ENCODE data around the gene CDH13.

DNA sequence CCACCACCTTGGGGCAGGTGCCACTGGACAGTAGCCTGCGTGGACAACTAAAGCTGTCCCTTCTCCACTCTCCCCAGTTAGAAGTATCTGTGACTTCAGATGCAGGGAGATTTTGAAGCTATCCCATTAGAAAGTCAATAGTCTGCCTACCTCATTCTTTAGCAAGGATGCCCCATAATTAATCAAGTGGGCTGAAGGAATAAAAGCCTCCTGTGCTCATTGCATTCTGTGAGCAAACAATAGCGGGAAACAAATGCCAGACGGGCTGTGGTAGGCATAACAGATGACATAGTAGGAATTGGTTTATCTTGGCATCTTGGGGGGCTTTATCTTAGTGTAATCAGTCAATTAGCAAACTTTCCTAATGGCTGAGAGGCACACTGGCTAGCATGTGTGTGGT is 1084.3 kb downstream of the CDH13 start:
- TF ChIP-seq, protein P1, sequence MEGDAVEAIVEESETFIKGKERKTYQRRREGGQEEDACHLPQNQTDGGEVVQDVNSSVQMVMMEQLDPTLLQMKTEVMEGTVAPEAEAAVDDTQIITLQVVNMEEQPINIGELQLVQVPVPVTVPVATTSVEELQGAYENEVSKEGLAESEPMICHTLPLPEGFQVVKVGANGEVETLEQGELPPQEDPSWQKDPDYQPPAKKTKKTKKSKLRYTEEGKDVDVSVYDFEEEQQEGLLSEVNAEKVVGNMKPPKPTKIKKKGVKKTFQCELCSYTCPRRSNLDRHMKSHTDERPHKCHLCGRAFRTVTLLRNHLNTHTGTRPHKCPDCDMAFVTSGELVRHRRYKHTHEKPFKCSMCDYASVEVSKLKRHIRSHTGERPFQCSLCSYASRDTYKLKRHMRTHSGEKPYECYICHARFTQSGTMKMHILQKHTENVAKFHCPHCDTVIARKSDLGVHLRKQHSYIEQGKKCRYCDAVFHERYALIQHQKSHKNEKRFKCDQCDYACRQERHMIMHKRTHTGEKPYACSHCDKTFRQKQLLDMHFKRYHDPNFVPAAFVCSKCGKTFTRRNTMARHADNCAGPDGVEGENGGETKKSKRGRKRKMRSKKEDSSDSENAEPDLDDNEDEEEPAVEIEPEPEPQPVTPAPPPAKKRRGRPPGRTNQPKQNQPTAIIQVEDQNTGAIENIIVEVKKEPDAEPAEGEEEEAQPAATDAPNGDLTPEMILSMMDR (IDR thresholded peaks at IDR 0.05; ENCODE audit: low read depth, low read length, poor library complexity, severe bottlenecking), result no peak
- no peak for TF ChIP-seq EZH2phosphoT487 (IDR thresholded peaks at IDR 0.05; ENCODE audit: borderline replicate concordance, low read length)

All from DOHH2 (cell line).